ENCODE data around the gene HBG2.

Gene HBG2

GRCh38 chr11:5233307-5233706 lies 21.3 kb downstream of the HBG2 start:
- TF ChIP-seq TAF1 (IDR thresholded peaks at IDR 0.05; ENCODE audit: borderline replicate concordance, insufficient read depth, low read length) (no peak), POLR2AphosphoS5 (IDR thresholded peaks at IDR 0.05; ENCODE audit: low read depth, low read length) (no peak), REST (IDR thresholded peaks at IDR 0.05; ENCODE audit: insufficient read depth in 1 of 2, low read depth in 2 of 2, low read length in 2 of 2) (no peak), SIN3A (IDR thresholded peaks at IDR 0.05; ENCODE audit: borderline replicate concordance, insufficient read depth, low read length) (no peak), FOXP2 (optimal IDR thresholded peaks at IDR 0.05; ENCODE audit: borderline replicate concordance, extremely low read depth, extremely low read length, insufficient read depth) (no peak)

GRCh38 chr11:5232821-5233220 lies 21.8 kb downstream of the HBG2 start:
- TF ChIP-seq TAF1 (IDR thresholded peaks at IDR 0.05; ENCODE audit: borderline replicate concordance, insufficient read depth, low read length) (no peak), SIN3A (IDR thresholded peaks at IDR 0.05; ENCODE audit: borderline replicate concordance, insufficient read depth, low read length) (no peak), POLR2AphosphoS5 (IDR thresholded peaks at IDR 0.05; ENCODE audit: low read depth, low read length) (no peak), REST (IDR thresholded peaks at IDR 0.05; ENCODE audit: insufficient read depth in 1 of 2, low read depth in 2 of 2, low read length in 2 of 2) (no peak), FOXP2 (optimal IDR thresholded peaks at IDR 0.05; ENCODE audit: borderline replicate concordance, extremely low read depth, extremely low read length, insufficient read depth) (no peak)

- TF ChIP-seq REST (IDR thresholded peaks at IDR 0.05; ENCODE audit: insufficient read depth in 1 of 2, low read depth in 2 of 2, low read length in 2 of 2) (no peak), SIN3A (IDR thresholded peaks at IDR 0.05; ENCODE audit: borderline replicate concordance, insufficient read depth, low read length) (no peak), TAF1 (IDR thresholded peaks at IDR 0.05; ENCODE audit: borderline replicate concordance, insufficient read depth, low read length) (no peak), POLR2AphosphoS5 (IDR thresholded peaks at IDR 0.05; ENCODE audit: low read depth, low read length) (no peak), FOXP2 (optimal IDR thresholded peaks at IDR 0.05; ENCODE audit: borderline replicate concordance, extremely low read depth, extremely low read length, insufficient read depth) (no peak)
Measured at GRCh38 chr11:5232176-5232575, 22.4 kb downstream of the HBG2 start.

GRCh38 chr11:5231111-5231510 lies 23.5 kb downstream of the HBG2 start:
- TF ChIP-seq TAF1 (IDR thresholded peaks at IDR 0.05; ENCODE audit: borderline replicate concordance, insufficient read depth, low read length) (no peak), POLR2AphosphoS5 (IDR thresholded peaks at IDR 0.05; ENCODE audit: low read depth, low read length) (no peak), FOXP2 (optimal IDR thresholded peaks at IDR 0.05; ENCODE audit: borderline replicate concordance, extremely low read depth, extremely low read length, insufficient read depth) (no peak), REST (IDR thresholded peaks at IDR 0.05; ENCODE audit: insufficient read depth in 1 of 2, low read depth in 2 of 2, low read length in 2 of 2) (no peak), SIN3A (IDR thresholded peaks at IDR 0.05; ENCODE audit: borderline replicate concordance, insufficient read depth, low read length) (no peak)

GRCh38 chr11:5230266-5230665 lies 24.3 kb downstream of the HBG2 start:
- TF ChIP-seq FOXP2 (optimal IDR thresholded peaks at IDR 0.05; ENCODE audit: borderline replicate concordance, extremely low read depth, extremely low read length, insufficient read depth), result no peak
- TF ChIP-seq SIN3A (IDR thresholded peaks at IDR 0.05; ENCODE audit: borderline replicate concordance, insufficient read depth, low read length), result no peak
- no peak for TF ChIP-seq REST (IDR thresholded peaks at IDR 0.05; ENCODE audit: insufficient read depth in 1 of 2, low read depth in 2 of 2, low read length in 2 of 2)
- TF ChIP-seq TAF1 (IDR thresholded peaks at IDR 0.05; ENCODE audit: borderline replicate concordance, insufficient read depth, low read length), result no peak
- no peak for TF ChIP-seq POLR2AphosphoS5 (IDR thresholded peaks at IDR 0.05; ENCODE audit: low read depth, low read length)

Data from PFSK-1 (cell line).